GM19452 (cell line): ENCODE results near the gene NBAS.
"Not testable (repeated sequence)": the region's sequence is repeated elsewhere in the genome, so short reads cannot be mapped to it uniquely, and the experiment has no call there.

Experiments
- ATAC-seq: cut with Tn5 transposase; IDR thresholded peaks from one replicate; pipeline ENCODE4 v1.9.1; 2021; ENCODE audit not compliant: unreplicated experiment

NBAS gene

DNA sequence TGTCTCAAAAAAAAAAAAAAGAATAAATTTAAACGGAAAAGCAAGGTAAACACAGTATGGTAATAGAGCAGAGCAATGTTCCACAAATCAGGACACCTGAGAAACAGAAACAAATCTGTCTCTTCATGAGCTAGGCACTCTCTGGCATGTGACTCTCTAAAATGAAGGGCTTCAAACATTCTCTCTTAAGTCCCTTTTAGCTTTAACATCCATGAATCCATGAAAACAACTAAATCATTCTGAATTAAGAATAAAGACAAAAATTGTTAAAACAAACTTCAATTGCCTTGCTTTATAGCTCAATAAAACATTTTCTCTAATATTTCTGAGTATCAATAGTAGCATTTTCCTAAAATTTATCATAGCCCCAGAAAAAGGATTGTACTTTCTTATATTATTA lies 132.1 kb downstream of the NBAS start:
- ATAC-seq: no peak

DNA sequence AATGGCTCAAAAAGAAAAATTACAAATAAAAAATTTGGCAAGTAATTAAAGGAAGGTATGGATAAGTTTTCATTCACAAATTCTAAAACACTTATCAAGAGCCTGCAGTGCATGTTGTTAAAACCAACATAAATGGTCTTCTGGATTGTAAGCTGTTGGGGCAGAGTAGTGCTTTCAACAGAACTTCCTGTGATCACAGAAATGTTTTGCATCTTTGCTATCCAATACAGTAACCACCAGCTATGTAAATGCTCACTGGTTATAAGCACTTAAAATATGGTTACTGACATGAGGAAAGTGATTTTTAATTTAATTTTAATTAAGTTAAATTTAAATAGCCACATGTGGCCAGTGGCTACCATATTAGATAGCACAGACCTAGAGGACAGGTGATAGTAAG lies 133.1 kb downstream of the NBAS start:
- no peak for ATAC-seq

DNA sequence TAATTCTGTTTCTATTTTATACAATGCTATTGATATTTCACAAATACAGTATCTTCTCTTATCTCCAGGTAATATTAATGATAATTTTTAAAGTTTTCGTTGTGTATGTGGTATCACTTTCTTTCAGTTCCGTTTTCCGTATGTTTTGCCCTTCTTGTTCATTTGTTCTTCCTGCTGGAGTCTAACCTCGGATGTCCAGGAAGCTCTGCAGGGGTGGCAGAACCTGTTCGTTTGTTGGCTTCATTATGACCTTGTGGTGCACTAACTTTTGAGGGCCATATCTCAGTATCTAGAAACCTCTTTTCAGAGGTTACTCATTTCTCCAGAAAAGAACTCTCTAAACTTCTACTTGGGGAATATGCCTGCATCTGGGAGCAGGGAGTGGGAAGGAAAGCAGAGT lies 134.5 kb downstream of the NBAS start:
- no peak for ATAC-seq

DNA sequence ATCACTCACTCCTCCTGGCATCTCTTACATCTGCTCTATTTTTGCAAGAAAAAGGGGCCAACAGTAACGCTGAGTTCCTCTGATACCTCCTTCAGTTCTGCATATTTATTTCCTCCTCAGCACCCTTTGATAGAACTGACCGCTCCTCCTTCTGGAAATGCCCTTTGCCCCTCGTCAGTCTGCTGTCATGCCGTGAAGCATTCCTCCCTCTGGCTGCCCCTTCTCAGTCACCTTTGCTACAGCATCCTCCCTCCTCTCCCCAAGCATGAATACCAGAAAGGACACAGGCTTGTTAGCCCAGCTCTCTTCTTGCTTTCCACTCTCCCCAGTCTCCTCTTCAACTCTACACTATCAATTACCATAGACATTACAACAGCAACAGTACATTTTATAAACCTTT lies 135.4 kb downstream of the NBAS start:
- no peak for ATAC-seq

DNA sequence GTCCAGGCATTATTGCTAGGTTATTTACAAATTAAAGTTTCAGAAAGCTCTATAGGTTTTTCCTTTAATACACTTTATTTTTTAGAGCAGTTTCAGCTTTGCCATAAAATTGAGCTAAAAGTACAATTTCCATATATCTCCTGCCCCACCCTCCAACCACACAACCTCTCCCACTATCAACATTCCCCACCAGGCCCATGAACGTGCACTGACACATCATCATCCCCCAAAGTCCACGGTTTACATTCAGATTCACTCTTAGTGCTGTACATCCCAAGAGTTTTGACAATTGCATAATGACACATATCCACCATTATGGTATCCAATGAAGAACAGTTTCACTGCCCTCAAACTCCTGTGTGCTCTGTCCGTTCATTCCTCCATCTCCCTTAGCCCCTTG lies 139.4 kb downstream of the NBAS start:
- ATAC-seq: no peak

DNA sequence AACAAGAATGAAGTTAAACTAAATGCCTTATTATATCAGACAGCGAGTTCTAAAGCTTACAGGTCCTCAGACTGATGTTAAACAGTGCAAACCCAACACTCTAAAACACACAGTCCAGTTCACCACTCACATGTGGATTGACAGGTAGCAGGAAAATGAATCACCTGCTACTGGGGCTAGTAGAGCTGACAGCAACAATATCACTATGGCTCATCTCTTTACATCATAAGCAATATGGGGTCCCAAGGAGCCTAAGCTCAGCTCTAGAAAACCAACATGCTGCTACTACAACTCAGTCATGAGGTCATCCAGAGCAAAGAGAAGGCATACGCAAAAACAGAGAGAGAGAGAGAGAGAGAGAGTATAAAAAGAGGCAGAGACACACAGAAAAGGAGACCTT lies 145.4 kb downstream of the NBAS start:
- no peak for ATAC-seq

DNA sequence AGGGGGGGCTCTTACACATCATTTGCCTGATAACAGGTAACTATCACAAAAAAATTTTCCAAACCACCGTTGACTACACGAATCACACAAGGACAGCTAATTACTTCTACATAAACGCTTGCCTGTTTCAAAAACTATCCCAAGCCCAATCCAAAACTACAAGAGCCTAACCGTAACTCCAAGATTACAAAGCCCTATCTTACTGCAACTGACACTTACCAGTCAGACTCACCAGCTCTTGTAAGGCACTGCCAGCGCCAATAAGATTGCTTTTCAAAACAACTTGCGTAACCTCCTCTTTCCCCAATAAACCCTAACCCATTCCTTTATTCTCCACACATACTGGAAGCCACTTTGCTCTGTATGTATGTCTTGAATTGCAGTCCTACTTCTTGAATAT lies 148.4 kb downstream of the NBAS start:
- no peak for ATAC-seq

DNA sequence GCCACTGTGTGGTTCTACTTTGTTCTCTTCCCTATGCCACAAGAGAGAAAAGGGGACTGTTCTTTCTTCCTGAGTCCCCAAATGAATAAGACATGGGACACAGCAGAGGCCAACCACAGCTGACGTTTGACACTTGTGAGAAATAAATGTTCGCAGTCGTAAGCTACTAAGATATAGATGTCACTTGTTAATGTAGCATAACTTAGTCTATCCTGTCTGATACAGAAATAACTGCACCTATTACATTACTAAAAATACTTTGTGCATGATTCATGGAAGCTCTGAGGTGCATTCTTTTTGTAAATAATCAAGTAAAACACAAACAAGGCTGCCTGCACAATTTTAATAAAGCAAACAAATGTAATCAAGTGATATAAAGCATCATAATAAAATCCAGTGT lies 148.8 kb downstream of the NBAS start:
- no peak for ATAC-seq

GRCh38 chr2:15410884-15411283 lies 150.2 kb downstream of the NBAS start:
- ATAC-seq: no peak

GRCh38 chr2:15408759-15409158 lies 152.4 kb downstream of the NBAS start:
- no peak for ATAC-seq

DNA sequence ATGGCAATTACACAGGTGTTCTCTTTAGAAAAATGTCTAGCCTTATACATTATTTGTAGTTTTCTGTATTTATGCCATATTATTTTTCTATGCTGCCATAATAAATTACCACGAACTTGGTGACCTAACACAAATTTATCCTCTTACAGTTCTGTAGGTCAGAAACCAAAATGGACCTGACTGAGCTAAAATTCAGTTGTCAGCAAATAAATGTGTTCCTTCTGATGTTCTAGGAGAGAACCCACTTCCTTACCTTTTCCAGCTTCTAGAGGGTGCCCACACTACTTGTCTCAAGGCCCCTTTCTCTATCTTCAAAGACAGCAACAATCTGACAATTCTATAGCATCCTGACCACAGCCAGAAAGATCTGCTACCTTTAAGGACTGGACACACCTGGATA lies 153.5 kb downstream of the NBAS start:
- no peak for ATAC-seq

DNA sequence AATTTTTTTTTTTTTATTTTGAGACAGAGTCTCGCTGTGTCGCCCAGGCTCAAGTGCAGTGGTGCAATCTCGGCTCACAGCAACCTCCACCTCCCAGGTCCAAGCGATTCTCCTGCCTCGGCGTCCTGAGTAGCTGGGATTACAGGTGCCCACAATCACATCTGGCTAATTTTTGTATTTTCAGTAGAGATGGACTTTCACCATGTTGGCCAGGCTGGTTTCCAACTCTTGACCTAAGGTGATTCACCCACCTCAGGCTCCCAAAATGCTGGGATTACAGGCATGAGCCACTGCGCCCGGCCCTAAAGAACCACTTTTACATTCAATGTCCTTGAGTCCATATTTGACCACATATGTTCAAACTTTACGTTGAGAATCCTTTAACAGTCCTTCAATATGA lies 156.6 kb downstream of the NBAS start:
- ATAC-seq: not testable (repeated sequence)

- ATAC-seq: no peak
Observed at GRCh38 chr2:15400240-15400826, 160.8 kb downstream of the NBAS start.

GRCh38 chr2:15399241-15399640 lies 161.9 kb downstream of the NBAS start:
- no peak for ATAC-seq

DNA sequence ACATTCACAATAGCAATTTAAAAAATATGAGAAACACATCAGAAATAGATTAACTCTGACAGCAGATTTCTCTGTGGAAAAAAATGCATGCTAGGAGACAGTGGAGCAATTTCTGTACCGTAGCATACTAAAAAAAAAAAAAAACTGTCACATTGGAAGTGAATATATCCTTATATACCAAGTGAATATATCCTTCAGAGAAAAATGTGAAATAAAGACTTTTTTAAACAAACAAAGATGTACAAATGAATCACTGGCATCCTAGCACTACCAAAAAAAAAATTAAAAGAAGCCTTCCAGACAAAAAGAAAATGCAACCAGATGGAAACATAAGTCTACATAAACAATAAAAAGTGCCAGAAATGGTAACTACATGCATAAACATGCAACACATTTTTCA lies 169.4 kb downstream of the NBAS start:
- ATAC-seq: no peak

DNA sequence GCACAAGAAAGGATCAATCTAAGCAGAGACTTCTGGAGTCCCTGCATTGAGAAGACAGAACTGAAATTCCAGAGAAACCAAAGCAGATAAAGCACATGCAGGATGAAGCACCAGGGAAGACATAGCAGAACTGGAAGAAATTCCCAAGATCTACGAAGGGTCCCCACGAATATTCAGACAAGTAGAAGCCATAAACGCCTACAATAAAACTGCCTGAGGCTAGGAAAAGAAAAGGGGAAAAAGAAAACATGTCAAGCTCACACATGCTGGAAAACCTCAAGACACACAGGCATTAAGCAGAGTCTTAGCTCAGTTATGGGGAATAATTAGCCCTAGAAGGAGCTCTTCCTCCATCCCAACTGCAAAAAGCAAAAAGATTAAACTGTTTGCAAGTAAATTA lies 171.2 kb downstream of the NBAS start:
- ATAC-seq: no peak

DNA sequence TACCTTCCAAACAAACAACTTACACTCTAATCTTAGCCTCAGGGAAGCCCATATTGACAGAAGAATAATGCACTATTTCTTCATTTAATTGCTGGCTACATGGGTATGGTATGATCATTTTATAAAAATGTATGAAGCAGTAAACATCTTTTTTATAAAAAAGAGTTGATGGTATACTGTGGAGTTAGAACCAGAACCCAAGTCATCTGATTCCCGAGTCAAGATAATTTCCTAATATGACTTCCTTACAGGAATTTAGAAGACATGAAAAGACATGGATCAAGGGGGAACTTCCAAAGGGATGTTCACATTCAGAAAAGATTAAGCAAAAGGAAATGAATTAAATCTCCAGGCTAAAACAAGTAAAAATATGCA lies 171.8 kb downstream of the NBAS start:
- ATAC-seq: no peak

GRCh38 chr2:15388406-15389325 lies 172.5 kb downstream of the NBAS start:
- ATAC-seq: no peak

- no peak for ATAC-seq
Observed at GRCh38 chr2:15385184-15385583, 175.9 kb downstream of the NBAS start.

DNA sequence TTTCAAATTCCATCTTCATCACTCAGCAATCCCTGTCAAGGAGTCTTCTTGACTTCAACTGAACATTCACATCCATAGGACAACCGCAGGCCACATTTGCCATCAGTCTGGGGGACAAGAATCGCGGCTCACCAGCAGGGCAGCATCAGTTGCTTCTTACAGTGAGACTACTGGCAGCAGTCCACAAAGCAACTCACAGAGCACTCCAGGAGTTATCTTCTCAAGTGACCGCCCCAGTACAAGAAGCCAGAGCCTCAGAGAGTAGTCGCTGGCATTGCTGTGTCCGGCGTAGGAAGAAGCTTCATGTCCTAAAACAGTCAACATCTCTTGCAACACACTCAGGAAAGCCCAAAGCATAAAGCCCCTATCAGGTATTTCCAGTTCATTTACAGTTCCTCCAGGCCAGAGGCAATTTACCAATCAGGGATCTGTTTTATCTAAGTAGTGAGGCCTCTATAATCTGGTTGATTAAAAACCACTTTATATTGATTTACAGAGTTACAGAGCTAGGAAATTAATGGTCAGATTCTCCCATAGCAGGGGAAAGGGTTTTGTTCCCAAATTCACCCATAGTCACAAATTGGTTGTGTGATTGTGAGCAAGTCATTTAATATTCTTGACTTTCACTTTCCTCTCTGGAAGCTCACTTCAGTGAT lies 177.3 kb downstream of the NBAS start:
- ATAC-seq: no peak

- peak; percentile 65 for ATAC-seq
Observed at GRCh38 chr2:15378148-15378908, 182.8 kb downstream of the NBAS start.
